ENCODE measurements around the gene RAB4A.
A peak's percentile ranks its signal among the peaks of the same experiment; 100 is the strongest.

RAB4A gene

GRCh38 chr1:229339520-229339919 is 68.6 kb downstream of the RAB4A start:
- no peak for DNase-seq (ENCODE audit: low read depth in 2 of 2)
- no peak overlapping the region for H3K4me3 ChIP-seq (replicated peaks in 1 of 2; ENCODE audit: low read depth in 2 of 2, low read length in 2 of 2)
- no peak for TF ChIP-seq CTCF (IDR thresholded peaks at IDR 0.05; ENCODE audit: low read depth, low read length)

GRCh38 chr1:229340496-229340895 is 69.6 kb downstream of the RAB4A start:
- H3K4me3 ChIP-seq (replicated peaks in 1 of 2; ENCODE audit: low read depth in 2 of 2, low read length in 2 of 2), result no peak overlapping the region
- DNase-seq (ENCODE audit: low read depth in 2 of 2), result no peak
- TF ChIP-seq CTCF (IDR thresholded peaks at IDR 0.05; ENCODE audit: low read depth, low read length), result no peak

GRCh38 chr1:229341774-229342655 is 71.1 kb downstream of the RAB4A start:
- peak overlapping the region; percentile 67 to 85 for H3K4me3 ChIP-seq (replicated peaks in 1 of 2; ENCODE audit: low read depth in 2 of 2, low read length in 2 of 2)
- TF ChIP-seq CTCF (IDR thresholded peaks at IDR 0.05; ENCODE audit: low read depth, low read length), result no peak
- DNase-seq (ENCODE audit: low read depth in 2 of 2), result peak; percentile 72

GRCh38 chr1:229342656-229343569 is 72.0 kb downstream of the RAB4A start, which contains the start of gene CCSAP:
CCSAP (minus strand) TSS chr1:229343047; CDS start chr1:229342465, 582 bp downstream.
- no peak for TF ChIP-seq CTCF (IDR thresholded peaks at IDR 0.05; ENCODE audit: low read depth, low read length)
- H3K4me3 ChIP-seq (replicated peaks in 1 of 2; ENCODE audit: low read depth in 2 of 2, low read length in 2 of 2), result peak within 1 kb of the TSS; percentile 67 to 85
- peak; percentile 39 to 41 for DNase-seq (ENCODE audit: low read depth in 2 of 2)

GRCh38 chr1:229344139-229344538 is 73.2 kb downstream of the RAB4A start:
- TF ChIP-seq CTCF (IDR thresholded peaks at IDR 0.05; ENCODE audit: low read depth, low read length), result no peak
- no peak for DNase-seq (ENCODE audit: low read depth in 2 of 2)
- H3K4me3 ChIP-seq (replicated peaks in 1 of 2; ENCODE audit: low read depth in 2 of 2, low read length in 2 of 2), result no peak overlapping the region

GRCh38 chr1:229344937-229345684 is 74.2 kb downstream of the RAB4A start:
- no peak for TF ChIP-seq CTCF (IDR thresholded peaks at IDR 0.05; ENCODE audit: low read depth, low read length)
- peak in 1 of 2 donors; percentile 15 for DNase-seq (ENCODE audit: low read depth in 2 of 2)
- H3K4me3 ChIP-seq (replicated peaks in 1 of 2; ENCODE audit: low read depth in 2 of 2, low read length in 2 of 2), result no peak overlapping the region
